NB4 (cell line): Measurements from ENCODE around the gene ASS1.

Experiments
- DNase-seq: peaks from one replicate; pipeline ENCODE4 v3.0.0; 2010; ENCODE audit warnings: low read depth
- H3K4me3 ChIP-seq: one replicate; pipeline ENCODE4 v1.5.1; 2011; ENCODE audit warnings: mild to moderate bottlenecking, low read depth, low read length, moderate library complexity
- CTCF ChIP-seq: IDR thresholded peaks from one replicate; pipeline ENCODE4 v1.5.1; 2012; ENCODE audit warnings: low read depth, low read length
- MAX ChIP-seq: IDR thresholded peaks from 2 replicates; pipeline ENCODE4 v1.6.1; 2011; ENCODE audit warnings: low read depth, low read length
- MYC ChIP-seq: IDR thresholded peaks from 2 replicates; pipeline ENCODE4 v1.6.1; 2011; ENCODE audit warnings: low read depth, low read length
- POLR2A ChIP-seq: IDR thresholded peaks from 2 replicates; pipeline ENCODE4 v1.6.1; 2011; ENCODE audit warnings: mild to moderate bottlenecking; ENCODE audit not compliant: insufficient read length; ENCODE audit errors: extremely low read depth

Gene ASS1

GRCh38 chr9:130463763-130464745 lies 19.3 kb downstream of the ASS1 start:
- TF ChIP-seq MAX (no peak), CTCF (no peak), MYC (no peak), POLR2A (no peak)
- no peak overlapping the region for H3K4me3 ChIP-seq
- no peak for DNase-seq

GRCh38 chr9:130465383-130466096 lies 20.8 kb downstream of the ASS1 start:
- no peak for TF ChIP-seq MAX
- TF ChIP-seq POLR2A: no peak
- TF ChIP-seq CTCF: no peak
- TF ChIP-seq MYC: no peak
- H3K4me3 ChIP-seq: no peak overlapping the region
- DNase-seq: no peak

- H3K4me3 ChIP-seq: no peak overlapping the region
- DNase-seq: no peak
- TF ChIP-seq POLR2A (no peak), MYC (no peak), MAX (no peak), CTCF (no peak)
These were observed 21.9 kb downstream of the ASS1 start for GRCh38 chr9:130466537-130467217.

- no peak overlapping the region for H3K4me3 ChIP-seq
- TF ChIP-seq CTCF (no peak), MAX (no peak), MYC (no peak), POLR2A (no peak)
- no peak for DNase-seq
These were observed 22.6 kb downstream of the ASS1 start for GRCh38 chr9:130467316-130467715.

- TF ChIP-seq POLR2A (no peak), MYC (no peak), MAX (no peak), CTCF (no peak)
- no peak overlapping the region for H3K4me3 ChIP-seq
- DNase-seq: no peak
These were observed 23.8 kb downstream of the ASS1 start for GRCh38 chr9:130468566-130468965.
